Activated effector memory CD4-positive, alpha-beta T cell treated with anti-CD3 and anti-CD28 coated beads, Interleukin-2, amount 50 U/mL, for 16 hours (primary cell): Measurements from ENCODE around the gene FUBP1.
"Not testable (repeated sequence)": the region's sequence is repeated elsewhere in the genome, so short reads cannot be mapped to it uniquely, and the experiment has no call there.

ENCODE experiments used
- DNase-seq: peaks from one replicate; pipeline ENCODE4 v3.0.0-alpha.2; 2020

Gene FUBP1

GRCh38 chr1:77987919-77988318 is 9.0 kb upstream of the FUBP1 start:
- DNase-seq = no peak

GRCh38 chr1:77986810-77987209 is 7.9 kb upstream of the FUBP1 start:
- DNase-seq = no peak

GRCh38 chr1:77984629-77985028 is 5.8 kb upstream of the FUBP1 start:
- no peak for DNase-seq

- no peak for DNase-seq
Observed at GRCh38 chr1:77983997-77984355, 5.1 kb upstream of the FUBP1 start.

GRCh38 chr1:77983352-77983996 is 4.6 kb upstream of the FUBP1 start:
- not testable (repeated sequence) for DNase-seq

GRCh38 chr1:77978293-77978968 is 441 bp downstream of the FUBP1 start:
- peak; percentile 88 for DNase-seq

GRCh38 chr1:77977989-77978292 is 931 bp downstream of the FUBP1 start:
- no peak for DNase-seq

GRCh38 chr1:77976433-77977076 is 2.3 kb downstream of the FUBP1 start:
- DNase-seq = no peak

GRCh38 chr1:77975907-77976306 is 3.0 kb downstream of the FUBP1 start:
- no peak for DNase-seq

GRCh38 chr1:77975386-77975785 is 3.5 kb downstream of the FUBP1 start:
- DNase-seq = no peak

GRCh38 chr1:77972080-77972479 is 6.8 kb downstream of the FUBP1 start:
- no peak for DNase-seq

GRCh38 chr1:77970192-77970591 is 8.7 kb downstream of the FUBP1 start:
- DNase-seq = no peak

GRCh38 chr1:77966291-77966690 is 12.6 kb downstream of the FUBP1 start:
- no peak for DNase-seq

GRCh38 chr1:77961392-77961791 is 17.5 kb downstream of the FUBP1 start:
- no peak for DNase-seq

- DNase-seq = no peak
Observed at GRCh38 chr1:77958850-77959249, 20.0 kb downstream of the FUBP1 start.

GRCh38 chr1:77958391-77958790 is 20.5 kb downstream of the FUBP1 start:
- DNase-seq = no peak

GRCh38 chr1:77956464-77956863 is 22.4 kb downstream of the FUBP1 start:
- DNase-seq = no peak

- no peak for DNase-seq
Observed at GRCh38 chr1:77955709-77956108, 23.2 kb downstream of the FUBP1 start.

- DNase-seq = no peak
Observed at GRCh38 chr1:77954521-77954920, 24.4 kb downstream of the FUBP1 start.

- DNase-seq = no peak
Observed at GRCh38 chr1:77953907-77954306, 25.0 kb downstream of the FUBP1 start.

GRCh38 chr1:77951328-77951727 is 27.5 kb downstream of the FUBP1 start:
- no peak for DNase-seq

GRCh38 chr1:77950873-77951272 is 28.0 kb downstream of the FUBP1 start:
- DNase-seq = no peak

- DNase-seq = no peak
Observed at GRCh38 chr1:77948841-77949424, 29.9 kb downstream of the FUBP1 start.

- DNase-seq = no peak
Observed at GRCh38 chr1:77945345-77945744, 33.5 kb downstream of the FUBP1 start.
